GM12891 (cell line): ENCODE data around the gene DNHD1.

Source experiments
- PAX5 ChIP-seq: IDR thresholded peaks from 2 replicates; pipeline ENCODE4 v1.6.1; 2011; ENCODE audit warnings: low read length, moderate library complexity, mild to moderate bottlenecking; ENCODE audit not compliant: insufficient read depth, severe bottlenecking
- POLR2A ChIP-seq: IDR thresholded peaks from 2 replicates; pipeline ENCODE4 v1.6.1; 2011; ENCODE audit warnings: low read depth, low read length, control low read depth
- POLR2AphosphoS5 ChIP-seq: IDR thresholded peaks from 2 replicates; pipeline ENCODE4 v1.6.1; 2011; ENCODE audit warnings: low read depth, low read length, control low read depth
- SPI1 ChIP-seq: IDR thresholded peaks from 2 replicates; pipeline ENCODE4 v1.6.1; 2011; ENCODE audit warnings: low read depth, low read length, control low read depth
- TAF1 ChIP-seq: IDR thresholded peaks from 2 replicates; pipeline ENCODE4 v1.6.1; 2011; ENCODE audit warnings: low read depth, low read length, control low read depth

GRCh38 chr11:6578134-6578533, 81.1 kb downstream of the DNHD1 start:
- no peak for TF ChIP-seq POLR2AphosphoS5
- no peak for TF ChIP-seq SPI1
- TF ChIP-seq POLR2A = no peak
- TF ChIP-seq TAF1 = no peak
- no peak for TF ChIP-seq PAX5
